GM23338 (cell line): ENCODE measurements around the gene KRTAP5-2. TPM values are rescaled to one million over a fixed set of nuclear protein-coding genes. Genes with fewer than 3 reads are reported as not detected.

ENCODE experiments used
- ATAC-seq: fragments of 200-7000 bp; cut with Tn5 transposase; 3 replicates; pipeline ENCODE4 v1.9.1; 2020
- DNase-seq: peaks from one replicate; pipeline ENCODE4 v3.0.0-alpha.2; 2015; ENCODE audit warnings: low spot score
- H2AFZ ChIP-seq: fragments of 200-600 bp; sonication (generic); 2 replicates; pipeline ENCODE4 v1.8.0; 2016; ENCODE audit warnings: antibody characterized with exemption, mild to moderate bottlenecking, moderate library complexity
- H3F3A ChIP-seq: fragments of 200-600 bp; sonication (generic); replicated peaks from 2 replicates; pipeline ENCODE4 v1.8.0; 2017; ENCODE audit warnings: antibody characterized with exemption, mixed run types, low read depth
- H3K27ac ChIP-seq: fragments of 200-600 bp; sonication (generic); 2 replicates; pipeline ENCODE4 v1.6.1; 2016; ENCODE audit warnings: low read depth
- H3K27me3 ChIP-seq: fragments of 200-600 bp; sonication (generic); 2 replicates; pipeline ENCODE4 v1.8.0; 2016; ENCODE audit warnings: mild to moderate bottlenecking, mixed run types, moderate library complexity; ENCODE audit not compliant: insufficient read depth
- H3K36me3 ChIP-seq: fragments of 200-600 bp; sonication (generic); 2 replicates; pipeline ENCODE4 v1.8.0; 2016; ENCODE audit warnings: mild to moderate bottlenecking; ENCODE audit not compliant: insufficient read depth
- H3K4me1 ChIP-seq: fragments of 200-600 bp; sonication (generic); 2 replicates; pipeline ENCODE4 v1.8.0; 2016; ENCODE audit warnings: mild to moderate bottlenecking, moderate library complexity; ENCODE audit not compliant: insufficient read depth
- H3K4me2 ChIP-seq: fragments of 200-600 bp; sonication (generic); 2 replicates; pipeline ENCODE4 v1.7.1; 2017; ENCODE audit warnings: mixed run types
- H3K4me3 ChIP-seq: fragments of 200-600 bp; sonication (generic); 2 replicates; pipeline ENCODE4 v1.6.1; 2016; ENCODE audit warnings: mixed run types
- H3K79me2 ChIP-seq: fragments of 200-600 bp; sonication (generic); replicated peaks from 2 replicates; pipeline ENCODE4 v1.8.0; 2017; ENCODE audit warnings: mild to moderate bottlenecking; ENCODE audit not compliant: insufficient read depth
- H3K9me2 ChIP-seq: fragments of 200-600 bp; sonication (generic); 2 replicates; pipeline ENCODE4 v1.8.0; 2017; ENCODE audit not compliant: insufficient read depth
- H4K20me1 ChIP-seq: fragments of 200-600 bp; sonication (generic); replicated peaks from 2 replicates; pipeline ENCODE4 v1.8.0; 2017; ENCODE audit warnings: mild to moderate bottlenecking; ENCODE audit not compliant: insufficient read depth
- H3K27ac Mint-ChIP-seq: 2 replicates; pipeline ENCODE4 v1.8.0; 2020; ENCODE audit warnings: inconsistent platforms, mild to moderate bottlenecking, moderate library complexity, mixed read lengths
- H3K27me3 Mint-ChIP-seq: 3 replicates; pipeline ENCODE4 v1.8.0; 2022; ENCODE audit warnings: low read depth, mild to moderate bottlenecking, moderate library complexity, mixed read lengths, inconsistent platforms; ENCODE audit not compliant: insufficient read depth, poor library complexity
- H3K36me3 Mint-ChIP-seq: 3 replicates; pipeline ENCODE4 v1.8.0; 2021; ENCODE audit warnings: low read depth, mild to moderate bottlenecking, inconsistent platforms, moderate library complexity, mixed read lengths
- H3K4me1 Mint-ChIP-seq: 3 replicates; pipeline ENCODE4 v1.8.0; 2020; ENCODE audit warnings: mild to moderate bottlenecking, inconsistent platforms, mixed read lengths
- H3K4me3 Mint-ChIP-seq: 3 replicates; pipeline ENCODE4 v1.8.0; 2021; ENCODE audit warnings: moderate library complexity, mild to moderate bottlenecking, inconsistent platforms, mixed read lengths
- H3K9me3 Mint-ChIP-seq: 3 replicates; pipeline ENCODE4 v1.8.0; 2020; ENCODE audit warnings: moderate library complexity, mild to moderate bottlenecking, inconsistent platforms, mixed read lengths
- CREB1 ChIP-seq: fragments of 250-450 bp; sonication (Bioruptor Pico); IDR thresholded peaks from 2 replicates; pipeline ENCODE4 v1.5.0; 2020; ENCODE audit warnings: low read depth, mild to moderate bottlenecking, moderate library complexity
- CTCF ChIP-seq, 2 experiments: fragments of 200-600 bp in 1 of 2; sonication (generic) in 1 of 2; conservative IDR thresholded peaks; 2 replicates each; pipeline versions ENCODE4 v1.5.1 to v1.6.1; 2016 to 2017; ENCODE audit warnings: antibody characterized with exemption in 2 of 2, low read depth in 2 of 2, mild to moderate bottlenecking in 2 of 2, moderate library complexity in 1 of 2
- ETS1 ChIP-seq: IDR thresholded peaks from 2 replicates; pipeline ENCODE4 v1.6.1; 2016; ENCODE audit warnings: antibody characterized with exemption
- EZH2 ChIP-seq: fragments of 200-600 bp; sonication (generic); IDR thresholded peaks from one replicate; pipeline ENCODE4 v1.8.0; 2017; ENCODE audit warnings: antibody characterized with exemption, mild to moderate bottlenecking, low read depth; ENCODE audit not compliant: unreplicated experiment
- EZH2phosphoT487 ChIP-seq: fragments of 200-600 bp; sonication (generic); IDR thresholded peaks from one replicate; pipeline ENCODE4 v1.8.1; 2018; ENCODE audit warnings: antibody characterized with exemption; ENCODE audit not compliant: unreplicated experiment
- JUNB ChIP-seq: IDR thresholded peaks from one replicate; pipeline ENCODE4 v1.6.1; 2016; ENCODE audit warnings: antibody characterized with exemption; ENCODE audit not compliant: unreplicated experiment
- NANOG ChIP-seq: IDR thresholded peaks from 2 replicates; pipeline ENCODE4 v1.6.1; 2016; ENCODE audit warnings: antibody characterized with exemption, borderline replicate concordance
- POLR2AphosphoS5 ChIP-seq: IDR thresholded peaks from 2 replicates; pipeline ENCODE4 v1.6.1; 2016; ENCODE audit warnings: antibody characterized with exemption, low read depth
- REST ChIP-seq: IDR thresholded peaks from one replicate; pipeline ENCODE4 v1.6.1; 2018; ENCODE audit warnings: antibody characterized with exemption; ENCODE audit not compliant: unreplicated experiment
- ZNF331 ChIP-seq: fragments of 250-450 bp; sonication (Bioruptor Pico); IDR thresholded peaks from 2 replicates; pipeline ENCODE4 v1.5.0; 2020; ENCODE audit warnings: low read depth, mild to moderate bottlenecking, moderate library complexity
- polyA plus RNA-seq: library from polyadenylated mRNA; unstranded; fragments of >200 nt; fragmentation: Nextera tagmentation; extraction: Ambion mirVana; gene quantifications from 2 replicates; pipeline ENCODE4 v1.2.1, GENCODE V29; 2016
- total RNA-seq: library from RNA; depleted of rRNA; stranded (reverse); fragments of >200 nt; shearing (Covaris generic); gene quantifications from 2 replicates; pipeline ENCODE4 v1.2.3, GENCODE V29; 2014

The KRTAP5-2 gene
- total and polyA plus RNA-seq, 2 experiments from 2014 or later, result not detected

GRCh38 chr11:1637628-1638027, 39.5 kb upstream of the KRTAP5-2 start:
- ATAC-seq, result no peak
- Histone ChIP-seq H2AFZ (no peak overlapping the region), H4K20me1 (no peaks in the 10 kb centered on the region), H3F3A (no peaks in the 10 kb centered on the region), H3K4me3 (no peak overlapping the region), H3K4me1 (0 out of 2 replicates have a peak, but pooled peaks cover 2% of the 10 kb centered on the region), H3K27me3 (no peaks in the 10 kb centered on the region), H3K4me2 (no peak overlapping the region), H3K27ac (no peak overlapping the region), H3K9me2 (no peaks in the 10 kb centered on the region), H3K36me3 (no peaks in the 10 kb centered on the region), H3K79me2 (no peaks in the 10 kb centered on the region)
- no peak overlapping the region for H3K4me3 Mint-ChIP-seq
- no peaks in the 10 kb centered on the region for H3K9me3 Mint-ChIP-seq
- TF ChIP-seq POLR2AphosphoS5, result no peak
- no peak for TF ChIP-seq CTCF (conservative IDR thresholded peaks at IDR 0.05; ENCODE audit: low read depth in 2 of 2)
- no peak for TF ChIP-seq EZH2
- TF ChIP-seq ETS1, result no peak
- no peak for TF ChIP-seq CREB1 (CRISPR knock-in tag)
- TF ChIP-seq JUNB, result no peak
- no peak for TF ChIP-seq REST
- no peak for TF ChIP-seq NANOG
- no peak for TF ChIP-seq EZH2phosphoT487
- TF ChIP-seq ZNF331 (CRISPR knock-in tag), result no peak
- peaks cover 5% of the 10 kb centered on the region for H3K4me1 Mint-ChIP-seq
- DNase-seq, result no peak
- peaks cover 13% of the 10 kb centered on the region for H3K27me3 Mint-ChIP-seq
- no peaks in the 10 kb centered on the region for H3K36me3 Mint-ChIP-seq
- no peak overlapping the region for H3K27ac Mint-ChIP-seq
